OCI-LY7 (cell line): ENCODE measurements around the gene CFAP92. TPM values are rescaled to one million over a fixed set of nuclear protein-coding genes. Genes with fewer than 3 reads are reported as not detected.

Experiments used
- BruUV-seq: library from RNA; stranded (reverse); fragments of 400-500 nt; replicated peaks from 2 replicates; lab custom pipeline; 2021; lab: Mats Ljungman, UMichigan
- CTCF ChIA-PET: fragments of 300-600 bp; sonication (Branson Sonifier 250); formaldehyde crosslinking; loops from one replicate; lab custom pipeline; 2022; ENCODE audit warnings: antibody characterized with exemption; ENCODE audit not compliant: unreplicated experiment; lab: Charles Lee
- POLR2A ChIA-PET: fragments of 300-600 bp; sonication (Branson Sonifier 250); formaldehyde crosslinking; loops from one replicate; lab custom pipeline; 2022; ENCODE audit warnings: antibody characterized with exemption; lab: Charles Lee
- DNase-seq: peaks from one replicate; pipeline ENCODE4 v3.0.0-alpha.2; 2015; ENCODE audit warnings: low spot score
- H2AFZ ChIP-seq: fragments of 200-600 bp; sonication (generic), shearing (Covaris generic); 2 replicates; pipeline ENCODE4 v1.6.1; 2014; ENCODE audit warnings: mild to moderate bottlenecking, antibody characterized with exemption, low read length, moderate library complexity
- H3K27ac ChIP-seq: fragments of 200-600 bp; sonication (generic); 2 replicates; pipeline ENCODE4 v1.5.1; 2014; ENCODE audit warnings: mixed run types, low read depth, mild to moderate bottlenecking, moderate library complexity, low read length, inconsistent platforms; ENCODE audit not compliant: poor library complexity, severe bottlenecking
- H3K36me3 ChIP-seq: fragments of 200-600 bp; sonication (generic); 2 replicates; pipeline ENCODE4 v1.6.1; 2014; ENCODE audit warnings: mild to moderate bottlenecking, antibody characterized with exemption, low read length, moderate library complexity, mixed read lengths; ENCODE audit not compliant: insufficient read depth
- H3K4me1 ChIP-seq: fragments of 200-600 bp; sonication (generic); 2 replicates; pipeline ENCODE4 v1.5.1; 2014; ENCODE audit warnings: mild to moderate bottlenecking, low read length; ENCODE audit not compliant: insufficient read depth, poor library complexity, severe bottlenecking
- H3K4me2 ChIP-seq: fragments of 200-600 bp; sonication (generic); 2 replicates; pipeline ENCODE4 v1.6.1; 2014; ENCODE audit warnings: mild to moderate bottlenecking, low read length
- H3K4me3 ChIP-seq: fragments of 200-600 bp; sonication (generic); 2 replicates; pipeline ENCODE4 v1.5.1; 2014; ENCODE audit warnings: mild to moderate bottlenecking, low read depth, low read length; ENCODE audit not compliant: poor library complexity, severe bottlenecking
- H3K79me2 ChIP-seq: fragments of 200-600 bp; sonication (generic); 2 replicates; pipeline ENCODE4 v1.6.1; 2016; ENCODE audit warnings: low read depth, mild to moderate bottlenecking, low read length, moderate library complexity, mixed read lengths; ENCODE audit not compliant: insufficient read depth
- H3K9me2 ChIP-seq: fragments of 200-600 bp; sonication (generic); 2 replicates; pipeline ENCODE4 v1.6.1; 2016; ENCODE audit warnings: mild to moderate bottlenecking, low read length, mixed read lengths; ENCODE audit not compliant: insufficient read depth
- H3K9me3 ChIP-seq: fragments of 200-600 bp; sonication (generic); 2 replicates; pipeline ENCODE4 v1.6.1; 2014; ENCODE audit warnings: mild to moderate bottlenecking, mixed run types, low read length, mixed read lengths
- H4K20me1 ChIP-seq: fragments of 200-600 bp; sonication (generic); 2 replicates; pipeline ENCODE4 v1.6.1; 2014; ENCODE audit warnings: mild to moderate bottlenecking, antibody characterized with exemption, low read length, moderate library complexity, mixed read lengths; ENCODE audit not compliant: insufficient read depth
- CTCF ChIP-seq: fragments of 200-600 bp; sonication (generic); conservative IDR thresholded peaks from 2 replicates; pipeline ENCODE4 v1.5.1; 2014; ENCODE audit warnings: mild to moderate bottlenecking, antibody characterized with exemption, low read length, moderate library complexity, mixed read lengths
- EZH2phosphoT487 ChIP-seq: fragments of 200-600 bp; sonication (generic); IDR thresholded peaks from 2 replicates; pipeline ENCODE4 v1.6.1; 2018; ENCODE audit warnings: low read depth, borderline replicate concordance, mild to moderate bottlenecking, mixed run types, antibody characterized with exemption, low read length, moderate library complexity, mixed read lengths
- intact Hi-C: fragments of 100-400 bp; cut with micrococcal nuclease; formaldehyde crosslinking; loops from one replicate; pipeline ENCODE4 v1.10.0; 2022; ENCODE audit not compliant: unreplicated experiment
- total RNA-seq, 2 experiments: library from RNA; depleted of rRNA in 1 of 2; stranded (reverse); fragments of >200 nt in 1 of 2; shearing (Covaris generic) in 1 of 2; gene quantifications; 2 replicates each; pipeline ENCODE4 v1.2.3, GENCODE V29; 2014 to 2022

Gene CFAP92
- total RNA-seq, 2 experiments from 2014 or later = 0.08 to 0.66 TPM

DNA sequence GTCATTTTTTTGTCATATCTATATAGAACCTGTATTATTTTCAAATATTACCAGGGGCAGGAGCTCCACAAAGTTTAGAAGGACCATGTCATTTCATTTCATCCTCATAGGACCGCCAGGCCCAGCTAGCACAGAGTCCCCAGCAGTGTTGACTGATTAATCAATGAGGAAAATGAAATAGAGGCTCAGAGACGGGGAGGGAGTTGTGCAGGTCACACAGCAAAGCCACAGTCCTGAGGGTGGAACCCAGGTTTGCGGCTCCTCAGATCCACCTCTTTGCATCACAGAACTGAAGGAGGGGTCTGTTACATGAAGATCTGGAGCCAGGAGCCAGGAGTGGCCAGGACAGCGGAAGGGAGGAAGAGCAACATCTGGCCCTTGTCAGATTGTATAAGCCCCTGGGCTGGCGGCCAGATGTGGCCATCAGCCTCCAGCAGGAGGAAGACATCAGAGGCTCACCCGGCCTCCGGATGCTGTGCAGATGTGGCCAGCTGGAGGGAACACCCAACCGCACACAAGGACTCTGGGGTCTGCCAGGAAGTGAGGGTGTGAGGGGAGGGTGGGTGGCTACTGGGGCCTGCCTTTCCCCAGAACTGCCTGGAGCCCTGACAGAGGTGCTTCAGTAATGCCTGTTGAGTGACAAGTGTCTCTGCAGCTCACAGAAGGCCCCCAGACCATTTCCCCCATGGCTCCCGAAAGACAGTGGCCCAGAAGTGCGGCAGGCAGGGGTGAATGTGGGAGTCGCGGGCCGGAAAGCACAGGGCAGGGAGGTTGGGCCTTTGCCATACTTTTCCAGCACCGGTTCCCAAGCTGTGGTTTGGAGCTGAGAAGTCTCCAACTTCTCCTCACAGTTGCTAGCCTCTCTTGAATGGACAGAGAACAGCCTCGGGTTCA lies 28.5 kb upstream of the CFAP92 start:
- no peaks in the 10 kb centered on the region for H3K79me2 ChIP-seq
- no peak overlapping the region for H3K4me3 ChIP-seq
- no peaks in the 10 kb centered on the region for H4K20me1 ChIP-seq
- ChIA-PET CTCF (interaction anchor here (0.6 to 1.0 kb wide), 2 partner anchors 31 to 227 kb away, joined by 3 read pairs; partner anchors contain the start of gene COPG1), POLR2A (interaction anchor here (0.6 to 1.3 kb wide), 5 partner anchors 13 to 255 kb away, joined by 3 to 5 read pairs (median 4); no protein-coding TSS in a partner anchor)
- no peaks in the 10 kb centered on the region for H3K9me2 ChIP-seq
- no peak overlapping the region for H2AFZ ChIP-seq
- TF ChIP-seq CTCF (no peak), EZH2phosphoT487 (no peak)
- H3K36me3 ChIP-seq = no peaks in the 10 kb centered on the region
- no peak for DNase-seq
- no peak overlapping the region for H3K4me2 ChIP-seq
- no peak overlapping the region for H3K27ac ChIP-seq
- no TSS peak for BruUV-seq
- no peaks in the 10 kb centered on the region for H3K9me3 ChIP-seq
- H3K4me1 ChIP-seq = peaks cover 44% of the 10 kb centered on the region
- intact Hi-C loops = no loop called here

DNA sequence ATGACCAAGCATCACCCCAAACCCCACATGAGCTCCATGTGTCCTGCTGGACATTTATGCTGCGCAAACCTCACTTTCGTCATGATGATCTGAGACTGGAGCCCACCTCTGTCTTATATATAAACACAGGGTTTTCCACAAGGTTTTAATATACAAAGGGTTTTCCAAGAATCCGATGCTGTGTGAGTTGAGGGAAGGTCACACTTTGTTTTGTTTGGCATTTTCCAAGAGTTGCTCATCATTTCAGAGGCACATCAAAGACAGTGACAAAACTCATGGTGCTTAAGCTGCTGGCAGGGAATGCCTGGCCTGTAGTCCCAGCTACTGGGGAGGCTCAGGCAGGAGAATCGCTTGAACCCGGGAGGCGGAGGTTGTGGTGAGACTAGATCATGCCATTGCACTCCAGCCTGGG lies 27.3 kb upstream of the CFAP92 start:
- Histone ChIP-seq H3K27ac (no peak overlapping the region), H3K9me2 (no peaks in the 10 kb centered on the region), H3K4me3 (no peak overlapping the region), H3K4me1 (peaks cover 47% of the 10 kb centered on the region), H3K79me2 (no peaks in the 10 kb centered on the region), H2AFZ (no peak overlapping the region), H3K36me3 (no peaks in the 10 kb centered on the region), H3K4me2 (no peak overlapping the region), H4K20me1 (no peaks in the 10 kb centered on the region), H3K9me3 (no peaks in the 10 kb centered on the region)
- TF ChIP-seq CTCF (no peak), EZH2phosphoT487 (no peak)
- no peak for DNase-seq
- no TSS peak for BruUV-seq
- ChIA-PET CTCF (no interaction called here), POLR2A (interaction anchor here (1.2 to 1.3 kb wide), 2 partner anchors 32 to 219 kb away, joined by 4 to 5 read pairs; no protein-coding TSS in a partner anchor)
- intact Hi-C loops = no loop called here

GRCh38 chr3:129020691-129021090 lies 26.8 kb upstream of the CFAP92 start:
- no peak for DNase-seq
- no peaks in the 10 kb centered on the region for H3K36me3 ChIP-seq
- H3K9me3 ChIP-seq = no peaks in the 10 kb centered on the region
- H3K4me3 ChIP-seq = no peak overlapping the region
- intact Hi-C loops = no loop called here
- H3K27ac ChIP-seq = no peak overlapping the region
- no peaks in the 10 kb centered on the region for H3K79me2 ChIP-seq
- H3K4me2 ChIP-seq = no peak overlapping the region
- ChIA-PET POLR2A (interaction anchor here (1.2 to 1.3 kb wide), 2 partner anchors 32 to 219 kb away, joined by 4 to 5 read pairs; no protein-coding TSS in a partner anchor), CTCF (no interaction called here)
- BruUV-seq = no TSS peak
- no peak for TF ChIP-seq EZH2phosphoT487
- no peak for TF ChIP-seq CTCF
- no peaks in the 10 kb centered on the region for H4K20me1 ChIP-seq
- H3K9me2 ChIP-seq = no peaks in the 10 kb centered on the region
- H2AFZ ChIP-seq = no peak overlapping the region
- peaks cover 47% of the 10 kb centered on the region for H3K4me1 ChIP-seq
